Right renal cortex interstitium (tissue), 3 donors: ENCODE results near the gene NOS3. TPM values are rescaled to one million over a fixed set of nuclear protein-coding genes. Genes with fewer than 3 reads are reported as not detected.

ENCODE experiments used
- DNase-seq, 3 donors: peaks; one replicate each; pipeline ENCODE4 v3.0.0-alpha.2; 2013; ENCODE audit warnings: low read depth in 3 of 3, low spot score in 2 of 3
- polyA plus RNA-seq, 3 donors: library from polyadenylated mRNA; unstranded; fragments of 120-200 nt; gene quantifications; one replicate each; pipeline ENCODE4 v1.2.1, GENCODE V29; 2013; ENCODE audit not compliant: insufficient read length in 3 of 3

Gene NOS3
- polyA plus RNA-seq, 3 donors = 6.8 to 7.6 (median 7.0) TPM

DNA sequence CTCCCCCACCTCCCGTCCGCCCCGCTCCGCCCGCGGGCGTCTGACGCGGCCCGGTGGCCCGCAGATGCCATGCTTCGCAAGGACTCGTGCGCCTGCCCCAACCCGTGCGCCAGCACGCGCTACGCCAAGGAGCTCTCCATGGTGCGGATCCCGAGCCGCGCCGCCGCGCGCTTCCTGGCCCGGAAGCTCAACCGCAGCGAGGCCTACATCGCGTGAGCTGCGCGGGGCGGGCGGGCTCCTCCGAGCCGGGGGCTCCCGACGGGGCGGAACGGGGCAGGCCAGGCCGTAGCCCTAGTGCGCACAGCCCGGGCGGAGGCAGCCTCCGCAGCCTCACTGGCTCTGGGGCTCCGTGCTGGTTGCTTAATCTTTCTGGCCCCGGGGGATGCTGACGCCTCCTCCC lies 60.3 kb downstream of the NOS3 start:
- DNase-seq = peak in 1 of 3 donors; percentile 61

GRCh38 chr7:151053096-151053495 lies 62.3 kb downstream of the NOS3 start:
- DNase-seq = no peak

DNA sequence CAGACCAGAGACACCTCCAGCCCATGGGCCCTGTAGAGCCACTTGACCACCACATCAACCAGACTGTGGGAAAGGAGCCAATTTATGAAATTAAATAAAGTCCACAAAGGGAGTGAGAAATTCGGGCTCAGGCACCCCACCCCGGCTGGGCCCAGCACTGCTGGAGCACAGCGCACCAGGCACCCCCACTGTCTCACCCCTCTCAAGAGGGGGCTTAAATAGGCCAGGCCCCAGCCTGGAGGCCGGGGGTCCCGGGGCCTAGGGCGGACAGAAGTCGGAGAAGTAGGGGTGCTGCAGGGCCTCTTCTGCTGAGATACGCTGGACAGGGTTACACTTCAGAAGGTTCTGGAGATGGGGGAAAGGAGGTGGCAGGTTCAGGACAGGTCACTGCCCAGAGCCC lies 62.9 kb downstream of the NOS3 start:
- no peak for DNase-seq

DNA sequence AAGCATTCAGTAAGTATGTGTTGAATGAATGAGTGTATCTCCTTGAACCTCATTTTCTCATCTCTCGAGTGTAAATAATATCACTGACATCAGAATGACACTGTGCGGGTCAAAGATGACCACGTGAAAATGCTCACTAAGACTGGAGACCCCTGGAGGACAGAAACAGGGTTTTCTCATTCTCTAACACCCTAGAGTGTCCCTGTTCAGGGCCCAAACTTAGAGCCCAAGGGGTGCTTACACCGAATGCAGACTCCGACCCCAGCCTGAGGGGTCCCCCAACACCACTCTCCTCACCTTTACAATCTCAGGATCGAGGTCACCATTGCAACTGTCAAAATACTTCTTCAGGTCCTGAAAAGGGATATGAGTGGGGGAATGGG lies 65.5 kb downstream of the NOS3 start:
- no peak for DNase-seq

- no peak for DNase-seq
Observed at GRCh38 chr7:151056666-151057505, 66.1 kb downstream of the NOS3 start.

GRCh38 chr7:151057506-151057988 lies 66.7 kb downstream of the NOS3 start, which contains the start of gene CDK5:
Gene CDK5, minus strand, starts transcription at chr7:151057897. Its CDS starts 49 bp downstream, at chr7:151057848.
- DNase-seq = no peak

DNA sequence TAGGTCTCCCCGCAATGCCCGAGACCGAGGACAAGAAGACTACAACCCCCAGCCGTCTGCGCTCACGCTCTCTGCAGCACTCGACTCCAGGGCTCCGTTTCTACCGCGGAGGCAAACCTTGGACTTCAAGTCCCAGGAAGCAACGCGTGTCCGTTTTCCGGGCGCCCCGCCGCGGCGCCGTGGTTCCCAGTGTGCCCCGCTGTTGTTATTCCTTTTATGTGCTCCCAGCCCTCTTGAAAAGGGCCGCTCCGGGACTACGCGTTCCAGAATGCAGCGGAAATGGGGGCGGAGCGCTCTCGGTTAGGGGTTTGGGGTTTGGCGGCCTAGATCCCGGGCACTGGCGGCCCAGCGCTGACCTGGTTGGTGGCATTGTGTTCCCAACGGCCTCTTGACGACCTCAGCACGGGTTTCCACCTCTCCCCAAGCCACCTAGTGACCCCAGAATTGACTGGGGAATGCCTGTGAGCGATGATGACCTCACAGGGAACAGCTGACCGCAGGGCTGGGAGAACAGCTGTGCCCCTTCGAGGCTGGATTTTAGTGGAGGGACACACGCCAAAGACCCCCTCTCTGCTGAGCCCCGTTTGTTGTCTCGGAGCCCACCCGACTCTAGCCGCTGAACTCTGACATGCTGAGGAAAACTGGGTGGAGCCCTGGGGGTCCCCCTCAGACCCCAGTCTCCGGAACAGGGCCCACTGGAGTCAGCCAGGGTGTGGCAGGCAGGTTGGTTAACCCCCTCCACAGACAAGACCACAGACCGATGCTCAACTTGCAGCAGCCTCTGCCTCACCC lies 67.4 kb downstream of the NOS3 start:
- peak; percentile 95 to 99 (median 96) for DNase-seq

GRCh38 chr7:151058781-151059366 lies 68.1 kb downstream of the NOS3 start:
- no peak for DNase-seq

DNA sequence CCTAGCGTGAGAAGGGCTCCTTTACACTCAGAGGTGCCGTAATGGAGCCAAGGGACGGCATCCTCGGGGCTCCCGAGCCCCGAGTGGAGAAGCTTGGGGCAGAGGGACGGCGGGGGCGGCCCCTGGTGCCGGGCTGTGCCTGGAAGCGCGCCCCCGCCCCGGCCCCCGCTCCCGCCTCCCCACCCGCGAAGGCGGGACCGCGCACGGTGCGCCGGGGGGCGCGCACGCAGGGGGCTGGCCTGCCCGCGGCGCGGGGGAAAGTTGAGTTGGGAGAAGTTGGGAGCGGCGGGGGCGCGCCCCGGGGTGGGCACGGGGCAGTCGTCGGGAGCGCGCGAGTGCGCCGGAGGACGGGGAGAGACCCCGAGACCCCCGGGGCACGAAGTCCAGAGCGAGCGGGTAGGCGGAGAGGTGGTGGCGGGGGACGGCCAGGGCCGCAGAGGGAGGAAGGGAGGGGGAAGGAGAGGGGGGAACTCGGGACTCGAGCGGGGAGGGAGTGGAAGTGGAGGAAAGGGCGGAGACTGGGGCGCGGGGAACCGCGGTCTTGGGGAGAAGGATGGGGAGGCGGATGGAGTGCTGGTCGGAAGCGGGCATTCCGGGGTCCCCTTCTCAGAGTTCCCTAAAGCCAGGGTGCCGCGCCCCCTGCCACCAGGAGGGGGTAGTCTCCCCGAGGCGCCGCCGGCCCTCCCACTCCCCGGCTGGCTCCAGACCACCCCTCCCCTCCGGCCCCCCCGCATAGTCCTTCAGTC lies 68.7 kb downstream of the NOS3 start, which contains the start of gene SLC4A2:
SLC4A2 (plus strand) TSS at position 223 of the 746 bp plus-strand sequence. CDS start 2,399 bp downstream, outside the sequence.
- DNase-seq = no peak

DNA sequence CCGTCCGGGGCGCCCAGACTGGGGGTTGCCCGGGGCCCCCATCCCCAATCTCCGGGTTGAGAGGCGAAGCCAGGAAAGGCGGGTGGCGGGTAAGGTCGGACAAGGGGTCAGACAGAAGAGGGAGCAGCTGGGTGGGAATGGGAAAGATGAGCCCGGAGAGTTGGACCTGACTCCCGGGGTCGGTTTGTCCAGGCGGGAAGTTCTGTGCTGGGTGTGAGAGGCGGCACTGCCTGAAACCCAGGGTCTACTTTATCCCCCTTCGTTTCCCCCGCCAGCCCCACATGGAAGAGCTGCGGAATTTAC lies 69.2 kb downstream of the NOS3 start:
- no peak for DNase-seq

DNA sequence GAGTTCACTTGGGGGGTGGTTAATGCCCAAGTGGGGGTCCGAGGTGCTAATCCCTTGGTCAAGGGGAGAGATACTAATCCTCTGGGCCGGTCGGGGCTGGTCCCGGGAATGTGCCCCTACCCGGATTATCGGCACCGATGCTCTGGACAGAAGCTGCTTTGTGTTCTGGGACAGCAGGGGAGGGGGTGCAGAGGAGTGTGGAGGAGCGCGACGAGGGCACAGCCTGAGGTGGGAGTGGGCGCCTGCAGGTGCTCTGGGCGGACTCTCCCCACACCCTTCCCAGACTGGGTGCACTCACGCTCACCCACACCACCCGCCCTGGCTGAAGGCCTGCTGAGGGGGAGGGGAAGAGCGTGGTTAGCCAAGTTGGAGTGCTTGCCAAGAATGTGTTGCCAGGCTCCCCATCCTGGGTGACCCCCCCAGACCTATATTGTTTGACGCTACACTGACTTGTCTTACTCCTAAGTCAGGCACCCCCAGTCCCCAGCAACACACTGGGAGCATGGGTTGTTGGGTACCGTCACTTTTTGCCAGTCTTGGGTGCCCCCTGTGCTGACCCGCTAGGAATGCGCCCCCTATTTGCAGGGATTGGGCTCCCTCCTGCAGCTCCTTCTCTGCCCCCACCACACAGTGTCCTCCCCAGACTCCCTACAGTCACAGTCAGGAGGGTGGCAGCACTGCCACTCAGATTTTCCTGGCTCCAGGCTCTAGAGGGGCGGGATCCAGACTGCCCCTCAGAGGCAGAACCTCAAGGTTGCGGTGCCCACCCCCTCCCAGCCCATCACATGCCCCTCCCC lies 69.8 kb downstream of the NOS3 start:
- no peak for DNase-seq

DNA sequence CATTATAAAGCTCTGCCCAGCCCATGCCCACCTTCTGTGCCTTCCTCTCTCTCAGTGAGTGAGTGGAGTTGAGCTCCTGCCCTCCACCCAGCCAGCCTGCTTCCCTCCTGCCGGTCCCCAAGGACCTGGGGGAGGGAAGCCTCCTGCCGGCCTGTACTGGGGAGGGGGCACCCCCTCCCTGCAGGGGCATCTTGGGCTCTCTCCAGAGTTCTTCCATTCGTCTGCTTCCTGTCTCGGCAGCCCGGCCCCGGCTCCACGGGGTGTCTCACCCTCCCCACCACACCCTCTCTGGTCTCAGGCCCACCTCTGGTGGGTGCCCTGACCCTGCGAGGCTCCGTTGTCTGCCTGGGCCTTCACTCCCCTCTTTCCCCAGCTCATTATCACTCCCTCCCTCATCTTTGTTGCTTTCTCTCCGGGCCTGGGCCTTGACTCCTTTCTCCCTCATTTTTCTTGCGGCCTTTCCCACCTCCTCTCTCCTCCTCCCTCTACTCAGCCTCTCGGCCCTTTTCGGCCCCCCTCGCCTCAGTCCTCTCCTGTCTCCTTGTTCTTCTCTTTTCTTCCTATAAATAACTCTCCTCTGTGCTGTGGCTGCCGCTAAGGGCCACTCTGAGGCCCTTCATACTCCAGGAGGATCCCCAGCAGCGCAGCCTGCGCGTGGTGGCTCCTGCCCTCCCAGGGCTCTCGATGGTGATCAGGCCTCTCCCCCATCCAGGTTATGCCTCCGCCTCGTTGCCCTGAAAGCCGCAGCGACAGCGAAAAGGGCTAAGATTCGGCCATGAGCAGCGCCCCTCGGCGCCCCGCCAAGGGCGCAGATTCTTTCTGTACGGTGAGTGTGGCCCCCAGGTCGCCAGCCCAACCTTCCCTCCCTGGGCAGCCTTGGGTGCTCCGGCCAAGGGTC lies 70.6 kb downstream of the NOS3 start:
- no peak for DNase-seq

GRCh38 chr7:151062111-151062398 lies 71.2 kb downstream of the NOS3 start:
- no peak for DNase-seq

- no peak for DNase-seq
Observed at GRCh38 chr7:151062399-151063211, 71.8 kb downstream of the NOS3 start.

DNA sequence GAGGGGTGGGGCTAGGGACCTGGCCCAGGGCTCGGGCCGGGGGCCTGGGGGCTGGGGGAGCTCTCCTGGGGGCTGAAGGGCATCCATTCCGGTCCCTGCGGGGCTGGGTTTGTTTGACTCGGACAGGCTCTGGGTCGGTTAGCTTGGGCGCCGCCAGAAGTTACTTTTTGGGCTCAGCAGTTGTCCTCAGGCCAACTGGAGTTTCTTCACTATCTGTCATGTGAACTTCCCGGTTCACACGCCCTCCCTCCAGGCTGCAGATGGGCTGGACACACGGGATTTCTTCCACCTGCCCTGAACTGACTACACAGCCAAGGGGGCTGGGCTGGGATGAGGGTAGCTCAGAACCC lies 72.4 kb downstream of the NOS3 start:
- DNase-seq = no peak
